CMK (cell line): ENCODE results near the gene NUDT16.
A peak's percentile ranks its signal among the peaks of the same experiment; 100 is the strongest.
"Not testable (repeated sequence)": the region's sequence is repeated elsewhere in the genome, so short reads cannot be mapped to it uniquely, and the experiment has no call there.

ENCODE experiments used
- DNase-seq: peaks from one replicate; pipeline ENCODE4 v3.0.0-alpha.2; 2010; ENCODE audit warnings: low read depth

Gene NUDT16

GRCh38 chr3:131381445-131382291 lies at the start of gene NUDT16:
TSS of gene NUDT16 (plus strand) at chr3:131381774. CDS start at chr3:131381805, 31 bp downstream.
- peak; percentile 92 for DNase-seq

- DNase-seq, result no peak
Measured at GRCh38 chr3:131338948-131339640, 42.5 kb upstream of the NUDT16 start.

DNA sequence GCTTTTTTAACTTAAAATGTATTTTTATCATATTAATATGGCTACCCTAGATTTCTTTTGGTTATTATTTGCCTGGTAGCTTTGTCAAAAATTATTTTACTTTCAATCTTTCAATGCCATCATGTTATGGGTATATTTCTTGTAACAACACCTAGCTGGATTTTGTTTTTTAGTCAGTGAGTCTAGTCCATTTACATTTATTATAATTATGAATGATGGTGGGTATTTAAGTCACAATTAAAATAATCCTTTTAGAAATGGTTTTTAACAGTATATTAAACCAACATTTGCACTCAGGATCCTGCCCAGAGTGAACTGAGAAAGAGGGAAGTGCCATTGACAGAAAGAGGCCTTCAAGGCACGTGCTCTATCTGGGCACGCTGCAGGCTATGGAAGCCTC lies 39.8 kb upstream of the NUDT16 start:
- no peak for DNase-seq

- no peak for DNase-seq
Measured at GRCh38 chr3:131348911-131349310, 32.7 kb upstream of the NUDT16 start.

DNA sequence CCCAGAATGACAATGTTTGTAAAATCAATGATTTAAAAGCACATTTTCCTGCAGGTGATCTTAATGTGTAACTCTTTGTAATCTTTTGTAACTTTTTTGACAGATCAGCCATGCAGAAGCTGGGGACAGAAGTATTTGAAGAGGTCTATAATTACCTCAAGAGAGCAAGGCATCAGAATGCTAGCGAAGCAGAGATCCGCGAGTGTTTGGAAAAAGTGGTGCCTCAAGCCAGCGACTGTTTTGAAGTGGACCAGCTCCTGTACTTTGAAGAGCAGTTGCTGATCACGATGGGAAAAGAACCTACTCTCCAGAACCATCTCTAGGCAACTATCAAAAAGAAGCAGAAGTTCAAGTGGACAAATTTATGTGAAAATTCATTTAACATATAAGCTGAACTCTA lies 32.1 kb upstream of the NUDT16 start:
- DNase-seq, result no peak

- DNase-seq, result no peak
Measured at GRCh38 chr3:131349946-131350347, 31.6 kb upstream of the NUDT16 start.

DNA sequence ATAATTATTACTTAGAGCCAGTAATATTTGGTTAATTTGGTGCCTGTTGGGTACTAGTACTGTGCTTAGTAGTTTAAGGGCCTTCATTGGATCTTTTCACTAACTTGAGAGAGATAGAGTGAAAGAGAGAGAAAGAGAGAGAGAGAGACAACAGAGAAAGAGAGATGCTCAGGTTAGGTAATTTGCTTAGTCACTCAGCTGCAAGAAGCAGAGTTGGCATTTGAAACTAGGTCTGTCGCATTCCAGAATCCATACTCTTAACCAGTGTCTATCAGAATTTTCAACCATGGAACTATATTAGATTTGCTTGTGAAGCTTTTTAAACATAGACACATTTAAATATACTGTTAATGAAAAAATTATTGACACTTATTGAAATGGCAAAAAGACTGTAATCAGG lies 31.1 kb upstream of the NUDT16 start:
- no peak for DNase-seq

- DNase-seq, result no peak
Measured at GRCh38 chr3:131353016-131353877, 28.3 kb upstream of the NUDT16 start.

DNA sequence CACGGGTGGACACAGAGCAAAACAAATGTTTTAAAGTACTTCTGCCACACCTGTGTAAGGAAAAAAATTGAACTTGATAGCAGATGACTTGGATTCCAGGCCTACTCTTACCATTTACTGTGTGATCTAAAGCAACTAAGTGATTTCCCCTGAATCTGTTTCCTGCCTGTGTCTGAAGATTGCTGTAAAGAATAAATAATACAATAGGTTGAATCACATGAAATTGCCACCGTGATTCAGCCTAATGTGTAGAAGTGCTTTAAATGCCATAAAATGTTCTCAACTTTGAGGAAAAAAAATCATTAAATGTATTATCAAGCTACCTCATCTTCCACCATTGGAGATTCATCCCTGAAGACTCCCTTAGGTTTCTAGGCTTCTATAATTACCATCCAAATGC lies 27.6 kb upstream of the NUDT16 start:
- DNase-seq, result no peak

- no peak for DNase-seq
Measured at GRCh38 chr3:131356006-131356595, 25.5 kb upstream of the NUDT16 start.

DNA sequence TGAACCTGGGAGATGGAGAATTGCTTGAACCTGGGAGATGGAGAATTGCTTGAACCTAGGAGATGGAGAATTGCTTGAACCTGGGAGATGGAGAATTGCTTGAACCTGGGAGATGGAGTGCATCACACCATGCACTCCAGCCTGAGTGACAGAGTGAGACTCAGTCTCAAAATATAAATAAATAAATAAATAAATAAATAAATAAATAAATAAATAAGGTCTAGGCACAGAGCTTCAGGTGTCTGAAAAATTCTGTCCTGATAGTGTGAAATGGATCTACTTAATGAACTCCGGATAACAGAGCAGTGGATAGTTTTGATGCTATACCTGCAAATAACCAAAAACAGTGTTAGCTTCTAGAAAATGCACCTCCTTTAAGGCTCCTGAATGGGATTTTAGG lies 24.3 kb upstream of the NUDT16 start:
- DNase-seq, result no peak

GRCh38 chr3:131360191-131360755 lies 21.3 kb upstream of the NUDT16 start:
- no peak for DNase-seq

DNA sequence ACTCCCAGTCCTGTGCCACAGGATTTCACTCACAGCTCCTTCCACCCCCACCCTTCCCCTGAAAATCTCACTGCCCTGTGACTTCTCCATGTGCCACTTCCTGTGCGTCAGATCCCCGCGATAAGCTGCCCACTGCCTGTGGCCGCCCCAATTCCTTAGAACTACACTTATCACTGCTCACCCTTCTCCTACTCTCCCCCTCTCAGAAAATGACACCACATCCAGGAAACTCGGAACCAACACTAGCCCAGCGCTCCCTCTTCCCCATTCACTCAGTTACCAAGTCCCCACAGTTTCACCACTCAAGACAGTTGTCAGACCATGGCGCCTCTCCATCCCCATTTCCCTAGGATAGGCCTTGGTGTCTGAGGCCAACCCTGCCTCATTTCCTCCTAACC lies 20.5 kb upstream of the NUDT16 start:
- DNase-seq, result peak; percentile 47

- no peak for DNase-seq
Measured at GRCh38 chr3:131361464-131362421, 19.8 kb upstream of the NUDT16 start.

GRCh38 chr3:131363275-131363674 lies 18.3 kb upstream of the NUDT16 start:
- no peak for DNase-seq

- DNase-seq, result no peak
Measured at GRCh38 chr3:131370935-131371687, 10.5 kb upstream of the NUDT16 start.

GRCh38 chr3:131371688-131372066 lies 9.9 kb upstream of the NUDT16 start:
- DNase-seq, result no peak

- DNase-seq, result no peak
Measured at GRCh38 chr3:131374741-131375140, 6.8 kb upstream of the NUDT16 start.

- DNase-seq, result not testable (repeated sequence)
Measured at GRCh38 chr3:131380821-131381444, 641 bp upstream of the NUDT16 start.
